ENCODE data around the gene EXPH5. TPM values are rescaled to one million over a fixed set of nuclear protein-coding genes. Genes with fewer than 3 reads are reported as not detected.
A peak's percentile ranks its signal among the peaks of the same experiment; 100 is the strongest.

Gene EXPH5
- total and polyA plus RNA-seq, 9 of the 15 experiments (the other 6 are each of a cell fraction or from before 2014, with no cell fraction given) = 1.3 to 8.5 (median 4.8) TPM

GRCh38 chr11:108593923-108594434, 411 bp upstream of the EXPH5 start:
- peak in 1 of 4 experiments; percentile 31 for DNase-seq (ENCODE audit: extremely low read depth in 1 of 4, low spot score in 3 of 4)
- ChIA-PET CTCF (ENCODE audit: low intra/inter-chr PET ratio) (interaction anchor here (0.6 kb wide), 2 partner anchors 253 to 1505 kb away, joined by 3 to 4 read pairs; no protein-coding TSS in a partner anchor), POLR2A (interaction anchor here (0.8 to 1.2 kb wide), 4 partner anchors 8 to 75 kb away, joined by 3 to 5 read pairs (median 3); no protein-coding TSS in a partner anchor)
- Histone ChIP-seq H3K9me1 (ENCODE audit: control insufficient read depth, insufficient read depth, low read length) (no peaks in the 10 kb centered on the region), H2AFZ (ENCODE audit: low read depth, low read length) (peak overlapping the region; percentile 95), H4K20me1 (replicated peaks; ENCODE audit: control insufficient read depth, insufficient read depth, low read length) (0 out of 2 replicates have a peak, but pooled peaks cover 3% of the 10 kb centered on the region), H3K27ac (ENCODE audit: extremely low read depth, low read depth, low read length) (peak overlapping the region; percentile 75), H3K4me2 (ENCODE audit: insufficient read depth, low read length) (peak overlapping the region; percentile 84), H3K9ac (ENCODE audit: insufficient read depth in 1 of 2, low read depth in 2 of 2, low read length in 2 of 2) (peak overlapping the region in 1 of 2 experiments; percentile 63; a peak in 2 of 4 replicates), H3K4me3 (peak overlapping the region; percentile 77; the same call in 1 of the 2 replicates), H3K36me3 (ENCODE audit: control insufficient read depth, insufficient read depth, low read length) (peaks cover 3% of the 10 kb centered on the region; the same call in 1 of the 3 replicates), H3K79me2 (ENCODE audit: control insufficient read depth, insufficient read depth, low read length) (peaks cover 37% of the 10 kb centered on the region), H3K4me1 (replicated peaks in 1 of 2; ENCODE audit: control insufficient read depth in 2 of 2, insufficient read depth in 2 of 2, low read length in 2 of 2) (peaks cover 11 to 25% of the 10 kb centered on the region in 2 experiments; a peak in 4 of 5 replicates), H3K9me3 (replicated peaks; ENCODE audit: control insufficient read depth, insufficient read depth, low read depth, low read length) (no peaks in the 10 kb centered on the region), H3K27me3 (ENCODE audit: control insufficient read depth in 2 of 2, insufficient read depth in 2 of 2, low read length in 2 of 2) (no peaks in the 10 kb centered on the region)
- no TSS peak for BruUV-seq (replicated peaks)
- ATAC-seq = peak; percentile 1; the same call in 2 of the 3 replicates
- no peak for FAIRE-seq
- intact Hi-C loops (cut with micrococcal nuclease) (loop anchor here (2.0 to 5.0 kb wide), 4 partner anchors 41 to 472 kb away; partner anchors contain the start of genes ACAT1, ATM, NPAT and POGLUT3), in situ Hi-C loops (cut with MboI) (no loop called here)
- 5% methylated on average over 5 of the region's 5 CpGs for WGBS (ENCODE audit: insufficient coverage, low coverage, missing lambda C conversion rate)
- TF ChIP-seq SP1 (CRISPR knock-in tag; IDR thresholded peaks at IDR 0.05) = peak; percentile 5; the same call in 1 of the 2 replicates
- TF ChIP-seq FOXP1 (CRISPR knock-in tag; IDR thresholded peaks at IDR 0.05) = peak; percentile 52; the same call in 1 of the 2 replicates
- no peak for TF ChIP-seq IRF2 (CRISPR knock-in tag; IDR thresholded peaks at IDR 0.05)
- no peak for TF ChIP-seq TBL1XR1 (IDR thresholded peaks at IDR 0.05; ENCODE audit: low read length in 2 of 2)
- TF ChIP-seq GTF2E2 (tag; IDR thresholded peaks at IDR 0.05) = 0 out of 2 replicates have a peak, but pooled peaks have one; percentile 3
- no peak for TF ChIP-seq MTF1 (CRISPR knock-in tag; IDR thresholded peaks at IDR 0.05; ENCODE audit: borderline replicate concordance)
- no peak for TF ChIP-seq MAFK (IDR thresholded peaks at IDR 0.05; ENCODE audit: low read length)
- no peak for TF ChIP-seq ZNF699 (CRISPR knock-in tag; IDR thresholded peaks at IDR 0.05; ENCODE audit: insufficient replicate concordance)
- peak; percentile 85 to 96 for TF ChIP-seq FOXA3 (CRISPR knock-in tag; conservative IDR thresholded peaks at IDR 0.05 in 1 of 2, IDR thresholded peaks at IDR 0.05 in 1 of 2)
- TF ChIP-seq RBM34 (IDR thresholded peaks at IDR 0.05; ENCODE audit: borderline replicate concordance, insufficient read depth, low read length) = no peak
- no peak for TF ChIP-seq HBP1 (CRISPR knock-in tag; IDR thresholded peaks at IDR 0.05)
- no peak; the same call in 1 of the 2 replicates for TF ChIP-seq ZNF263 (CRISPR knock-in tag; IDR thresholded peaks at IDR 0.05; ENCODE audit: borderline replicate concordance)
- TF ChIP-seq MTA1 (IDR thresholded peaks at IDR 0.05; ENCODE audit: borderline replicate concordance) = no peak
- no peak for TF ChIP-seq DACH1 (IDR thresholded peaks at IDR 0.05; ENCODE audit: partially characterized antibody)
- 0 out of 2 replicates have a peak, but pooled peaks have one; percentile 9 for TF ChIP-seq HMBOX1 (IDR thresholded peaks at IDR 0.05)
- peak; percentile 58 for TF ChIP-seq RFX1 (IDR thresholded peaks at IDR 0.05)
